ENCODE results near the gene LBH.

LBH gene

DNA sequence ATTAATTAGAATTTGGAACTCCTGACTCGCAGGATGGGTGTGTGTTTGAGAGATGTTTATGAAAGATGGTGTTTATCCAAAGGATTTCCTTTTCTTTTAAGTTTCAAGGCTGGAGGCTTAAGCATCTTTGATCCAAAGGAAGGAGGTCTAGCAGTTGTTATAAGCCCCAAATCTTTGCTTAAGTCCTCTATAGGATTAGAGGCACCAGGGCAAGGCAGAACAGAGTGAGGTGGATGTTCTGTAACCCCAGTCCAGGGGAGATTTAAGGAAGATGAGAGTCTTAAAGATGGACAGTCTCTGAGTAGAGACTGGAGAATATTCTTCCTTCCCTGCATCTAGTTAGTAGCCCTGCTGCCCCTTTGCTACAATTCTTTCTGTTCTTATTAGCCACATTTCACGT, 17.5 kb downstream of the LBH start:
- POLR2A ChIA-PET: no interaction called here
- CTCF ChIA-PET: no interaction called here
- no peaks in the 10 kb centered on the region for H3K27me3 ChIP-seq (replicated peaks in 2 of 5; ENCODE audit: control insufficient read depth in 4 of 5, insufficient read depth in 5 of 5, low read length in 4 of 5)
- no peak for DNase-seq
- WGBS (ENCODE audit: insufficient coverage): 100% methylated on average over 1 of the region's 2 CpGs
- H3K9me3 ChIP-seq (ENCODE audit: control extremely low read depth in 1 of 5, control insufficient read depth in 4 of 5, insufficient read depth in 2 of 5, low read depth in 1 of 5, low read length in 4 of 5): peaks cover 0 to 3% (median 0%) of the 10 kb centered on the region in 5 experiments
- no peak overlapping the region for H3K27ac ChIP-seq (ENCODE audit: insufficient read depth in 1 of 2, low read depth in 1 of 2, low read length in 2 of 2, poor library complexity in 1 of 2, severe bottlenecking in 2 of 2)
- peaks cover 0 to 21% (median 11%) of the 10 kb centered on the region in 4 experiments for H3K4me1 ChIP-seq (ENCODE audit: control extremely low read depth in 1 of 4, control insufficient read depth in 4 of 4, insufficient read depth in 4 of 4, low read length in 3 of 4)
- H3K36me3 ChIP-seq (ENCODE audit: control insufficient read depth in 4 of 4, insufficient read depth in 4 of 4, low read length in 3 of 4): no peaks in the 10 kb centered on the region
- no peak overlapping the region for H3K4me3 ChIP-seq (ENCODE audit: control insufficient read depth in 1 of 7, extremely low read depth in 1 of 7, insufficient read depth in 4 of 7, low read depth in 2 of 7, low read length in 6 of 7)

DNA sequence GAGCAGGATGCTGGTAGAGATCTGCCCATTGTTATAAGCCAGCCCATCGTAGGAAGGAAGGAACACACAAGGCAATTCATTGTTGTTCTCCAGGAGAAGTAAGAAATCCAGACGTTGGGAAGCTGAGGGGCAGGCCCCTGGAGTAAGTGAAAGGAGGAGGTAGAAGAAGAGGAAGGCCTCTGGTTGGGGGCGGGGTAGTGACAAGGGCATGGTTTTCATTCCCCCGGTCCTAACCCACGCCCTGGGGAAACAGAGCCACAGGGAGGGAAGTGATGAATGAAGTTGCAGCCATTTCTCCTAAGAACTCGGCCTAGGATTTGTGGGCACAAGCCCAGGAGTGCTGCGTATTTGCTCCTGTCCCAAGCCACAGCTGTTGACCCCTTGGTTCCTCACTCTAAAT, 18.0 kb downstream of the LBH start:
- DNase-seq: no peak
- ChIA-PET POLR2A (no interaction called here), CTCF (interaction anchor here (1.1 kb wide), 1 partner anchor 461 kb away, joined by 3 read pairs; no protein-coding TSS in a partner anchor)
- 87% methylated on average over 6 of the region's 7 CpGs for WGBS (ENCODE audit: insufficient coverage)
- Histone ChIP-seq H3K36me3 (ENCODE audit: control insufficient read depth in 4 of 4, insufficient read depth in 4 of 4, low read length in 3 of 4) (no peaks in the 10 kb centered on the region), H3K4me1 (ENCODE audit: control extremely low read depth in 1 of 4, control insufficient read depth in 4 of 4, insufficient read depth in 4 of 4, low read length in 3 of 4) (peaks cover 0 to 22% (median 12%) of the 10 kb centered on the region in 4 experiments), H3K27me3 (replicated peaks in 2 of 5; ENCODE audit: control insufficient read depth in 4 of 5, insufficient read depth in 5 of 5, low read length in 4 of 5) (no peaks in the 10 kb centered on the region), H3K9me3 (ENCODE audit: control extremely low read depth in 1 of 5, control insufficient read depth in 4 of 5, insufficient read depth in 2 of 5, low read depth in 1 of 5, low read length in 4 of 5) (peaks cover 0 to 3% (median 0%) of the 10 kb centered on the region in 5 experiments), H3K4me3 (ENCODE audit: control insufficient read depth in 1 of 7, extremely low read depth in 1 of 7, insufficient read depth in 4 of 7, low read depth in 2 of 7, low read length in 6 of 7) (no peak overlapping the region), H3K27ac (ENCODE audit: insufficient read depth in 1 of 2, low read depth in 1 of 2, low read length in 2 of 2, poor library complexity in 1 of 2, severe bottlenecking in 2 of 2) (no peak overlapping the region)

DNA sequence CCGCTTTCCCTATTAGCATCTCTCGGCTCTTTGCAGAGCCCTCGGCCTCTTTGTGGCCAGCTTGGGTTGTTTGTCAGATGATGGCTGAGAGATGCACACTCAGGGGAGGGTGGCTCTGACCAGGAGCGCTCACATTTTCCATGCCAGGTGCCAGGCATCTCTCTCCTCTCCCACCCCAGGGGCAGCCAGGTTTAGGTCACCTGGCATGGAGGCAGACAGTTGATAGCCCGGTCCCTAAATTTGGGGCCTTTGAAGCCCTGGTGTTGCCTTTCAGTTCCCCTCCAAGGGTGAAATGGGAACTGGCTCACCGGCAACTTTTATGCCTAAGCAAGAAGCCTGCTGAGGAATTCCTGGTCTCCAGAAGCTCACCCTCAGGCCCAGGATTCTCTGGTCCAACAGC, 19.1 kb downstream of the LBH start:
- CTCF ChIA-PET: no interaction called here

DNA sequence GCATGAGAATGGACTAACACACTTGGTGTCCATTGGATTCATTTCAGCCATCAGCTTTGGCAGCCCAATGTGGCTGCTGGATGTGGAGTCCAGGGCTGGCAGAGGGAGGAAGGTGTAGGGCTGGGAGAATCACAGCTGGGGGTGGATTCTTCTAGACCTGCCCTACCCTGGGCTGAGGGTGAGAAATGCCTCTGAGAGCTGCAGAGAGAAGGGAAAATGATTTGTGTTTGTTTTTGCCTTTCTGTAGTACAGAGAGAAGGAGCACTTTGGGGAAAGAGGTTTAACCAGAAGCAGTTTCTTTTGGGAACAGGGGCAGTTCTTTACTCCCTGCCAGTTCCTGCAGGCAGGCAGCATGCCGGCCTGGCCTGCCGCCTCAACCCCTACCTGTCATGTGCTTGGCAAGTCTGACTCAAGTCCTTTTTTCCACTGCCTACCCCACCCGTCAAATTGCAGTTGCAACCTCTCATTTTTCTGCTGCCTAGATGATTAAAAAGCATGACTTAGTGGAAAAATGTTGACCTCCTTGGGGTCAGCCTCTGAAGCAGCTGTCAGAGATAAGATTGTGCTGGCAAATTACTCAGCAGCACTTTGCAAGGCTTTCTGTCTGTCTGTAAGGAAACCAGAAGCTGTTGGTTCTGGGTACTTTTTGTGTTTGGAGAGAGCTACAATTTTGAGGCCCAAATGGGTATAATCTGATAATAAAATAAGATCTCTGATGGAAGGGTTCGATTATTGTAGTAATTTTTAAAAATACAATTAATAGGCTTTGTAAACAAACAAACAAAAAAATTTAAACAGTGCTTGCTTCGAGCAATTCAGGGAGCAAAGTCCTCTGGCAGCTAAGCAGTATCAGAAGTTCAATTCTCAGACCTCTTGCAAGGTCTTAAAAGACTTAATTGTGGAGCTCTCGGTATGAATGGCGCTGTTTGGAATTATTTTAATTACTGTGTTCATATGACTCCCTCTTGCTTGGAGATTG, 21.7 kb downstream of the LBH start:
- ChIA-PET CTCF (interaction anchor here (0.6 to 2.1 kb wide), 4 partner anchors 12 to 818 kb away, joined by 3 to 6 read pairs (median 4); no protein-coding TSS in a partner anchor), POLR2A (interaction anchor here (0.8 kb wide), 1 partner anchor 14 kb away, joined by 3 read pairs; no protein-coding TSS in a partner anchor)
- Histone ChIP-seq H3K4me1 (ENCODE audit: control extremely low read depth in 1 of 4, control insufficient read depth in 4 of 4, insufficient read depth in 4 of 4, low read length in 3 of 4) (peaks cover 0 to 22% (median 12%) of the 10 kb centered on the region in 4 experiments), H3K4me3 (ENCODE audit: control insufficient read depth in 1 of 7, extremely low read depth in 1 of 7, insufficient read depth in 4 of 7, low read depth in 2 of 7, low read length in 6 of 7) (no peak overlapping the region), H3K36me3 (ENCODE audit: control insufficient read depth in 4 of 4, insufficient read depth in 4 of 4, low read length in 3 of 4) (peaks cover 0 to 1% (median under 1%) of the 10 kb centered on the region in 4 experiments), H3K27me3 (replicated peaks in 2 of 5; ENCODE audit: control insufficient read depth in 4 of 5, insufficient read depth in 5 of 5, low read length in 4 of 5) (no peaks in the 10 kb centered on the region), H3K9me3 (ENCODE audit: control extremely low read depth in 1 of 5, control insufficient read depth in 4 of 5, insufficient read depth in 2 of 5, low read depth in 1 of 5, low read length in 4 of 5) (no peaks in the 10 kb centered on the region), H3K27ac (ENCODE audit: insufficient read depth in 1 of 2, low read depth in 1 of 2, low read length in 2 of 2, poor library complexity in 1 of 2, severe bottlenecking in 2 of 2) (peak overlapping the region; percentile 29 to 76)
- peak; percentile 71 to 95 (median 91) for DNase-seq
- 71% methylated on average over 3 of the region's 7 CpGs for WGBS (ENCODE audit: insufficient coverage)

More for the DNA sequence above, 19.1 kb downstream of the LBH start:
- Histone ChIP-seq H3K27me3 (replicated peaks in 2 of 5; ENCODE audit: control insufficient read depth in 4 of 5, insufficient read depth in 5 of 5, low read length in 4 of 5) (no peaks in the 10 kb centered on the region), H3K27ac (ENCODE audit: insufficient read depth in 1 of 2, low read depth in 1 of 2, low read length in 2 of 2, poor library complexity in 1 of 2, severe bottlenecking in 2 of 2) (no peak overlapping the region), H3K9me3 (ENCODE audit: control extremely low read depth in 1 of 5, control insufficient read depth in 4 of 5, insufficient read depth in 2 of 5, low read depth in 1 of 5, low read length in 4 of 5) (peaks cover 0 to 3% (median 0%) of the 10 kb centered on the region in 5 experiments), H3K4me3 (ENCODE audit: control insufficient read depth in 1 of 7, extremely low read depth in 1 of 7, insufficient read depth in 4 of 7, low read depth in 2 of 7, low read length in 6 of 7) (no peak overlapping the region), H3K36me3 (ENCODE audit: control insufficient read depth in 4 of 4, insufficient read depth in 4 of 4, low read length in 3 of 4) (no peaks in the 10 kb centered on the region), H3K4me1 (ENCODE audit: control extremely low read depth in 1 of 4, control insufficient read depth in 4 of 4, insufficient read depth in 4 of 4, low read length in 3 of 4) (peaks cover 0 to 22% (median 12%) of the 10 kb centered on the region in 4 experiments)
- DNase-seq: no peak
- POLR2A ChIA-PET: no interaction called here
- WGBS (ENCODE audit: insufficient coverage): 100% methylated on average over 3 of the region's 6 CpGs

DNA sequence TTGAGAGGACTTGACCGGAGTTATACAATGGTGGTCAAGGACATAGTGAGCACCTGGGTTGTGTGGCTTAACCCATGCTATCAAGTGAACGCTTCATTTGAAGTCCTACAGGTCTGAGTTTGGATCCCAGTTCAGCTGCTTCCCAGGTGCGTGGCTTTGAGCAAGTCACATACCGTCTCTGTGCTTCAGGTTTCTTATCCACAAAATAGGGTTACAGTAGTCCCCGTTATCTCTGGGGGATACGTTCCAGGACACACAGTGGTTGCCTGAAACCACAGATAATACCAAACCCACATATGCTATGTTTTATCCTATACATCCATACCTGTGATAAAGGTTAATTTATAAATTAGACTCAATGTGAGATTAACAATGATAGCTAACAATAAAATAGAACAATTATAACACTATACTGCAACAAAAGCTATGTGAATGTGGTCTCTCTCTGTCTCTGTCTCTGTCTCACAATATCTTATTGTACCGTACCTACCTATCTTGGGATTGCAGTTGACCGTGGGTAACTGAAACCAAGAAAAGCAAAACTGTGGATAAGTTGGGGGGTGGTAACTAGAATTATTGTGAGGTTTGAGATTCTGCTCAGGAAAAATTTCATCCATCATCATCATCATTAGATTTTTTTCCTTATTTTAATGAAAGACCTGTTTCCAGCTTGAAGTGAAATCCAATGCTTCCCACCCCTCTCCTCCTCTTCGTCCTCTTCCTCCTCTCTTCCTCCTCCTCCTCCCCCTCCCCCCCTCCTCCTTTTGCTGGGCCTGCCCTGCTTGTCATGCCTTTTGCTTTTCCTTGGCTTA, 22.7 kb downstream of the LBH start:
- Histone ChIP-seq H3K4me1 (ENCODE audit: control extremely low read depth in 1 of 4, control insufficient read depth in 4 of 4, insufficient read depth in 4 of 4, low read length in 3 of 4) (peaks cover 0 to 22% (median 12%) of the 10 kb centered on the region in 4 experiments), H3K27me3 (replicated peaks in 2 of 5; ENCODE audit: control insufficient read depth in 4 of 5, insufficient read depth in 5 of 5, low read length in 4 of 5) (no peaks in the 10 kb centered on the region), H3K27ac (ENCODE audit: insufficient read depth in 1 of 2, low read depth in 1 of 2, low read length in 2 of 2, poor library complexity in 1 of 2, severe bottlenecking in 2 of 2) (peak overlapping the region in 1 of 2 experiments; percentile 76), H3K4me3 (ENCODE audit: control insufficient read depth in 1 of 7, extremely low read depth in 1 of 7, insufficient read depth in 4 of 7, low read depth in 2 of 7, low read length in 6 of 7) (no peak overlapping the region), H3K36me3 (ENCODE audit: control insufficient read depth in 4 of 4, insufficient read depth in 4 of 4, low read length in 3 of 4) (peaks cover 0 to 11% (median 1%) of the 10 kb centered on the region in 4 experiments), H3K9me3 (ENCODE audit: control extremely low read depth in 1 of 5, control insufficient read depth in 4 of 5, insufficient read depth in 2 of 5, low read depth in 1 of 5, low read length in 4 of 5) (no peaks in the 10 kb centered on the region)
- no peak for DNase-seq
- ChIA-PET CTCF (interaction anchor here (1.0 to 2.1 kb wide), 6 partner anchors 10 to 456 kb away, joined by 3 to 6 read pairs (median 4); no protein-coding TSS in a partner anchor), POLR2A (no interaction called here)
- WGBS (ENCODE audit: insufficient coverage): 76% methylated on average over 4 of the region's 9 CpGs

DNA sequence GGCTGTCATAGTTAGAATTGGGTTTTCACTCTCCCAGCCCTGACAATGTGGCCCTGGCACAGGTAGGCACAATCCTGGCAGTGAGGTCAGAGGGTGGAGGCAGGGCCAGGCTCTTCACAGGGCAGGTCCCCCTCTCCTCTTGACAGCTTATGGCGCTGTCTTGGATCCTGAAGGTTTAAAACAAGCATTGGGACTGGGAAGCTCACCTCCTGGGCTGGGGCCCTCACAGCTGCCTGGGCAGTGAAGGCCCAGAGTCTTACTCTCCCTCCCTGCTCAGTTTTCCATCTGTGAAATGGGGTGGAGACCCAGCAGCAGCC, 23.3 kb downstream of the LBH start:
- CTCF ChIA-PET: interaction anchor here (1.0 to 2.1 kb wide), 5 partner anchors 10 to 90 kb away, joined by 3 to 6 read pairs (median 4); no protein-coding TSS in a partner anchor
- POLR2A ChIA-PET: no interaction called here
- H3K4me1 ChIP-seq (ENCODE audit: control extremely low read depth in 1 of 4, control insufficient read depth in 4 of 4, insufficient read depth in 4 of 4, low read length in 3 of 4): peaks cover 0 to 22% (median 12%) of the 10 kb centered on the region in 4 experiments
- H3K27ac ChIP-seq (ENCODE audit: insufficient read depth in 1 of 2, low read depth in 1 of 2, low read length in 2 of 2, poor library complexity in 1 of 2, severe bottlenecking in 2 of 2): no peak overlapping the region
- H3K27me3 ChIP-seq (replicated peaks in 2 of 5; ENCODE audit: control insufficient read depth in 4 of 5, insufficient read depth in 5 of 5, low read length in 4 of 5): no peaks in the 10 kb centered on the region
- no peak for DNase-seq
- H3K4me3 ChIP-seq (ENCODE audit: control insufficient read depth in 1 of 7, extremely low read depth in 1 of 7, insufficient read depth in 4 of 7, low read depth in 2 of 7, low read length in 6 of 7): no peak overlapping the region
- H3K9me3 ChIP-seq (ENCODE audit: control extremely low read depth in 1 of 5, control insufficient read depth in 4 of 5, insufficient read depth in 2 of 5, low read depth in 1 of 5, low read length in 4 of 5): no peaks in the 10 kb centered on the region
- peaks cover 0 to 11% (median 1%) of the 10 kb centered on the region in 4 experiments for H3K36me3 ChIP-seq (ENCODE audit: control insufficient read depth in 4 of 4, insufficient read depth in 4 of 4, low read length in 3 of 4)
- WGBS (ENCODE audit: insufficient coverage): 100% methylated on average over 1 of the region's 1 CpG
